ENCODE results near the gene ID4. TPM values are rescaled to one million over a fixed set of nuclear protein-coding genes. Genes with fewer than 3 reads are reported as not detected.

Gene ID4
- total RNA-seq, 3 donors from 2014 or later (not counting 1 experiment from before 2014, with no cell fraction given): not detected

GRCh38 chr6:19845266-19846041 lies 8.3 kb downstream of the ID4 start:
- no peaks in the 10 kb centered on the region for H3K36me3 ChIP-seq (ENCODE audit: control insufficient read depth, insufficient read depth, low read length)
- no peak overlapping the region for H3K4me3 ChIP-seq (ENCODE audit: low read length)
- DNase-seq (no peak), ATAC-seq (no peak)
- no peaks in the 10 kb centered on the region for H3K9me3 ChIP-seq (ENCODE audit: control insufficient read depth, insufficient read depth, low read length)
- H3K9me3 Mint-ChIP-seq: no peaks in the 10 kb centered on the region
- no peaks in the 10 kb centered on the region for H3K4me1 Mint-ChIP-seq
- no peaks in the 10 kb centered on the region for H3K4me1 ChIP-seq (ENCODE audit: control insufficient read depth, insufficient read depth, low read length)
- WGBS (ENCODE audit: insufficient coverage): 88% methylated on average over 10 of the region's 10 CpGs
- peaks cover 26% of the 10 kb centered on the region for H3K27me3 ChIP-seq (ENCODE audit: control insufficient read depth, insufficient read depth, low read length)
- H3K27ac ChIP-seq (ENCODE audit: low read length): no peak overlapping the region
- intact Hi-C loops (cut with micrococcal nuclease): no loop called here
- TF ChIP-seq CTCF (IDR thresholded peaks at IDR 0.05): no peak
- H3K27me3 Mint-ChIP-seq (ENCODE audit: low read depth in 2 of 2): peaks cover 16 to 36% of the 10 kb centered on the region in 2 donors
- no peaks in the 10 kb centered on the region for H3K36me3 Mint-ChIP-seq
- H3K4me3 Mint-ChIP-seq: no peak overlapping the region
- no peak overlapping the region for H3K27ac Mint-ChIP-seq

- no peaks in the 10 kb centered on the region for H3K9me3 ChIP-seq (ENCODE audit: control insufficient read depth, insufficient read depth, low read length)
- Mint-ChIP-seq H3K27ac (no peak overlapping the region), H3K4me1 (no peaks in the 10 kb centered on the region), H3K4me3 (no peak overlapping the region), H3K9me3 (no peaks in the 10 kb centered on the region), H3K27me3 (ENCODE audit: low read depth in 2 of 2) (peaks cover 13 to 46% of the 10 kb centered on the region in 2 donors), H3K36me3 (no peaks in the 10 kb centered on the region)
- H3K27ac ChIP-seq (ENCODE audit: low read length): no peak overlapping the region
- no peaks in the 10 kb centered on the region for H3K4me1 ChIP-seq (ENCODE audit: control insufficient read depth, insufficient read depth, low read length)
- H3K36me3 ChIP-seq (ENCODE audit: control insufficient read depth, insufficient read depth, low read length): no peaks in the 10 kb centered on the region
- WGBS (ENCODE audit: insufficient coverage): 79% methylated on average over 2 of the region's 2 CpGs
- no peak for TF ChIP-seq CTCF (IDR thresholded peaks at IDR 0.05)
- peaks cover 12% of the 10 kb centered on the region for H3K27me3 ChIP-seq (ENCODE audit: control insufficient read depth, insufficient read depth, low read length)
- intact Hi-C loops (cut with micrococcal nuclease): no loop called here
- no peak for DNase-seq
- no peak for ATAC-seq
- no peak overlapping the region for H3K4me3 ChIP-seq (ENCODE audit: low read length)
Observed at GRCh38 chr6:19848465-19849029, 11.4 kb downstream of the ID4 start.

DNA sequence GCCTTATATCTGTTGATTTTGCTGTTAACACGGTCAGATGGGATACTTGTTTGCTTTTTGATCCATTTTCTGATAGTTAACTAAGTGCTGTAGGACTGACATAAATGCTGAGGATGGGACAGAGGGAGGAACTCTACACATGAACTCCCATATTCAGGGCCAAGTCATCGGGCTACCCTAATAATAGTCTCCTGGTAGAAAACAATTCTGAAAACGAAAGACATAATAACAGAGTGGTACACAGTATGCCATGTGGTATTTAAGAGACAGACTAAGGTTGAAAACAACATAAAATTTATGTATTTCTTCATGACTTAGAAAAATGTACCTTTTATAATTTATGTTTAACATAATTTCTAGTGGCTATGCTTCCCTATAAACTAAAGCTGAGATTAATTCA lies 12.0 kb downstream of the ID4 start:
- no peak for TF ChIP-seq CTCF (IDR thresholded peaks at IDR 0.05)
- peaks cover 12 to 45% of the 10 kb centered on the region in 2 donors for H3K27me3 Mint-ChIP-seq (ENCODE audit: low read depth in 2 of 2)
- H3K36me3 ChIP-seq (ENCODE audit: control insufficient read depth, insufficient read depth, low read length): no peaks in the 10 kb centered on the region
- no peaks in the 10 kb centered on the region for H3K4me1 Mint-ChIP-seq
- no peaks in the 10 kb centered on the region for H3K9me3 ChIP-seq (ENCODE audit: control insufficient read depth, insufficient read depth, low read length)
- 21% methylated on average over 1 of the region's 3 CpGs for WGBS (ENCODE audit: insufficient coverage)
- no peak overlapping the region for H3K27ac ChIP-seq (ENCODE audit: low read length)
- H3K4me3 ChIP-seq (ENCODE audit: low read length): no peak overlapping the region
- H3K4me3 Mint-ChIP-seq: no peak overlapping the region
- ATAC-seq (no peak), DNase-seq (no peak)
- no peaks in the 10 kb centered on the region for H3K9me3 Mint-ChIP-seq
- no peaks in the 10 kb centered on the region for H3K4me1 ChIP-seq (ENCODE audit: control insufficient read depth, insufficient read depth, low read length)
- no peak overlapping the region for H3K27ac Mint-ChIP-seq
- intact Hi-C loops (cut with micrococcal nuclease): no loop called here
- peaks cover 5% of the 10 kb centered on the region for H3K27me3 ChIP-seq (ENCODE audit: control insufficient read depth, insufficient read depth, low read length)
- no peaks in the 10 kb centered on the region for H3K36me3 Mint-ChIP-seq

Measured in natural killer cell (primary cell).